Activated CD4-positive, alpha-beta T cell treated with anti-CD3 and anti-CD28 coated beads, Interleukin-2, amount 50 U/mL, for 4 hours (primary cell): Measurements from ENCODE around the gene KIF4A.

Experiments used
- DNase-seq, 2 experiments: peaks; one replicate each; pipeline ENCODE4 v3.0.0-alpha.2; 2020

The KIF4A gene

DNA sequence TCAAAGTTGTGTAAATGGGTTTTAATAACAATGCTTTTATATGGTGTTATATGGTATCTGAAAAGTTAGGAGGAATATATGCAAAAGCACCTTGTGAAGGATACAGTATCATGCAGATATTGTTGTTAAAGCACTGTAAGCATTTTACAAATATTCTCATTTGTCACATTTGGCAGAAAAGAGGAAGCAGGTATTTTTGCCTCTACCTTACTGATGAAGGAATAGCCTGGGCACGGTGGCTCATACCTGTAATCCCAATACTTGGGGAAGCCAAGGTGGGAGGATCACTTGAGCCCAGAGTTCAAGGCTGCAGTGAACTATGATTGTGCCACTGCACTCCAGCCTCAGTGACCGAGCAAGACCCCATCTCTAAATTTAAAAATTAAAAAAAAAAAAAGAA, 121.0 kb downstream of the KIF4A start:
- DNase-seq = no peak

DNA sequence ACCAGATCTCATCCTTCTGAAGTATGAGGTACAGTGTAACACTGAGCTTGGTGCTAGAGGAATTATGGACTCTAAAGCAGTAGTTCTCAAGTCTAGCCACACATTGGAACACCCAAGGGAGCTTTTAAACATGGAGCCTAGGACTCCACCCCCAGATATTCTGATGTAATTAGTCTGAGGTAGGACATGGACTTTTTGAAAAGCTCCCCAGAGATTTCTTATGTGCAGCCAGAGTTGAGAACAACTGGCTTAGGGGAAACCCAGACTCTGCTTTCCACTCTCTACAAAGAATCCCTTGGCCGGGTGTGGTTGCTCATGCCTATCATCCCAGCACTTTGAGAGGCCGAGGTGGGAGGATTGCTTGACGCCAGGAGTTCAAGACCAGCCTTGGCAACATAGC, 121.6 kb downstream of the KIF4A start:
- no peak for DNase-seq

DNA sequence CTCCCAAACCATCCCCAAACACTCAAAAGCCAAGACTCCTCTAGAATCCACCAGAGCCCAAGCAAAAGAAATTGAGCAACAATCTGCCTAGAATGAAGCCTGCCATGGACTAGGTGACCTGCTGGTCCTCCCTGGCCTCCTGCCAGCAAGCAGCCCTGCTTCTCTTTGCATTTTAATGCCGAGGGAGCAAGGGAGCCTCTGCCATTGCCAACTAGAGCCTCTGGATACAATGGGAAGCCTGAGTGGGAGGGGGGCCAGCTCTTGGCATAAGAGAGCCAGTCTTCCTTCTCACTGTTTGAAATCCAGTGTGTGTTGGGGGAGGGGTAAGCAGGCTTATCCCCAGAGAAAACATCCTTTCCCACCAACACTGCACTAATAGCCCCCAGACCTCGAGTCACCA, 131.7 kb downstream of the KIF4A start:
- DNase-seq = no peak

DNA sequence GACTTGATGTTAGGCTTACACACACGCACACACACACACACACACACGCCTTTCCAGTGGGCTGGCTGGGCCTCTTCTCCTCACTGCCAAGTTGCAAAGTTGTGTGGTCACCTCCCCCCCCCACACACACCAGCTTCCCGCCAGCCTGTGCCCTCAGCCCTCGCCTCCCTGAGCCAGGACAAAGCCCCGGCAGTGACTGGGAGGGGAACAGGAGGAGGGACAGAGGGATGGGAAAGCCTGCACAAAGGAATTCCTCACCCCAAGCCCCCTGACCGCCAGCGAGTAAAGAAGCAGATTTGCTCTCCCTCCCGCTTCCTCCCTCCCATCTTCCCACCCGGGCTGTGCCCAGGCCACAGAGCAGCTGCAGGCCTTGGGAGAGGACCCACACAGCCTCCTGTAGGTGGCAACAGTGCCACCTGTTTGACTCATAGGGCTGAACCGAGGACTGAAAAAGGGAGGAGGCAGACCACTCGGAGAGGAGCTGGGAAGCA, 133.0 kb downstream of the KIF4A start, which contains the start of gene GDPD2:
Gene GDPD2 (plus strand): TSS at position 464 of the 491 bp plus-strand sequence. CDS start 1,671 bp downstream, outside the sequence.
- DNase-seq = no peak

DNA sequence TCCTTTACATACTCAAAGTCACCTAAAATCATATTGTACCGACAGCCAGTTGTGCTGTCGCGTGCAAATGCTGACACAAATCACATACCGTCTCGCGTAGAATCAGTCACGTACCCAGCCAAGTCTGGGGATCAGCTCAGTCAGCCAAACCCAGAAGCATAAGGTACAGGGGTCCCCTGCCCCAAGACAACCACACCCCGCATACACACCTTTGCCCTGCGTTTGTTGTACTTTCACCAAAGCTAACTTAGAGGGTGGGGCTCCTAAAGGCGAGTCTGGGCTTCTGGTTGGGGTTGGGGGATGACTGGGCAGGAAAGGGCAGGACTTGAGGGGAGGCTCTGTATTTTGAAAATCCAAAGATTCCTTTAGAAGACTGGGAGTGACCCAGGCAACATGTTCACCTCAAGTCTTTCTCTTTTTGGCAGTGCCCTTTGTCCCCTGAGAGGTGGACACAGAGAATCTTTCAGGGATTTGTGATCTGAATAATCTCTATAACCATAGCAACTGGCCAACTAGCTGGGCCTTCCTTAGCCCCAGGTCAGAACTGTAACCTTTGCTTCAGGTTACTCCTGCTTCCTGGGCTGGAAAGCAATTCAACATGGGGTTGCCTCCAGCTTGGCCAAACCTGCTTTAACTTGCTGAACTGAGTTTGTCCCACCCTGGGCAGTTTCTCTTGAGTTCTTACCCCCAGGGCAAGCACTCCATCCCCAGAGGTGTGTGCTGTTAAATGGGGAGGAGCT, 134.2 kb downstream of the KIF4A start:
- no peak for DNase-seq

DNA sequence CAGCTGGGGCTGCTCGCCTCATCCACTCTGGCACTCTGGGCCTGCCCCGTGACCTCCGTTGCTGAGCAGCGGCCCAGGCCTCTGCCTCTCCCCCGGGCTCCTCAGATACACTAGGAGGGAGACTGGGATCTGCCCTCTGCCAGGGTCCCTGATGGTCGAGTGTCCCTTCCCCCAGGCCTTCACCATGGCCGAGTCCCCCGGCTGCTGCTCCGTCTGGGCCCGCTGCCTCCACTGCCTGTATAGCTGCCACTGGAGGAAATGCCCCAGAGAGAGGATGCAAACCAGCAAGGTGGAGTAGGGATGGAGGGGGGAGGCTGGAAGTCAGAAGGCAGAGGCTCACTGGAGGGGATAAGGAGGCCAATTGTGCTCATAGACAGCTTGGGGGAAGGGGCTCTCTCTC, 134.9 kb downstream of the KIF4A start:
- DNase-seq = no peak

DNA sequence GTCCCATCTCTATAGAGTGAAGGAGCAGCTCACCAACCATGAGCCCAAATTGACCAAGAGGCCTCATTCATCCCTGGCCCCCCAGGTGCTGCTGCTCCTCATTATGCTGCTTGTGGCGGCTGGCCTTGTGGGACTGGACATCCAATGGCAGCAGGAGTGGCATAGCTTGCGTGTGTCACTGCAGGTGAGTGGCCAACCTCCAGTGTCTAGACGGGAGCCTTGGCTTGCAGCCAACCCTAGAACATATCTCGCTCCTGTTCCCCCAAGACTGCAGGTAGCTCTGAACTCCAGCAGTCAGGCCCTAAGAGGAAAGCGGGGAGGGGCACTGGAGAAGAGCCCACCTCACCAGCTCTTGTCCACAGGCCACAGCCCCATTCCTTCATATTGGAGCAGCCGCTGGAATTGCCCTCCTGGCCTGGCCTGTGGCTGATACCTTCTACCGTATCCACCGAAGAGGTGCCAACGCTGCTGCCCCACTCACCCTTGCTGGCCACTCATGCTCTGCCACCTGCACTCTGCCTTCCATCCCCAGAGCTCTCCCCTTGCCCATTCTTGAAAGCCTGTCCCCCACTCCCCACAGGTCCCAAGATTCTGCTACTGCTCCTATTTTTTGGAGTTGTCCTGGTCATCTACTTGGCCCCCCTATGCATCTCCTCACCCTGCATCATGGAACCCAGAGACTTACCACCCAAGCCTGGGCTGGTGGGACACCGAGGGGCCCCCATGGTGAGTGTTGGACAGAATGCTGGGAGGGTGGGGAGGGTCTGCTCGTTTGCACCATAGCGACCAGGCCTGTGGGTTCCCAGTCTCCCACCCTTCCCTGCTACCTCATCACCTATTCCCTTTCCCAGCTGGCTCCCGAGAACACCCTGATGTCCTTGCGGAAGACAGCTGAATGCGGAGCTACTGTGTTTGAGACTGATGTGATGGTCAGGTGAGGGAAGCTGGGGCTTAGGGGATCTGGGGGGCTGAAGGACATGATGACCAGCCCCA, 136.7 kb downstream of the KIF4A start:
- no peak for DNase-seq

DNA sequence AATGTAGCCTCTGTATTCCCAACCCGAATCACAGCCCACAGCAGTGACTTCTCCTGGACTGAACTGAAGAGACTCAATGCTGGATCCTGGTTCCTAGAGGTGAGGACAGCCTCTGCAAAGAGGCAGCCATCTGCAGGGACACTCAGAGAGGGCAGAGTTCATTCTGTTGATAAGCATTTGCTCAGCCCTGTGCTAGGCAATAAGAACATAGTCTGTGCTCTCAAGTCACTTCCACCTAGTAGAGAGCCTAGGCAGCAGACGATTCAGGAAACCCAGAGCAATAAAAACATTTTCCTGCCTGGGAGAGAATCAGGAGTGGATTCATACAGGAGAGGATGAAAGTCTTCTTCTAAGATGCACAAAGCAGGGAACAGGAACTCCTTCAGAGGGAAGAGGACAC, 137.5 kb downstream of the KIF4A start:
- no peak for DNase-seq

DNA sequence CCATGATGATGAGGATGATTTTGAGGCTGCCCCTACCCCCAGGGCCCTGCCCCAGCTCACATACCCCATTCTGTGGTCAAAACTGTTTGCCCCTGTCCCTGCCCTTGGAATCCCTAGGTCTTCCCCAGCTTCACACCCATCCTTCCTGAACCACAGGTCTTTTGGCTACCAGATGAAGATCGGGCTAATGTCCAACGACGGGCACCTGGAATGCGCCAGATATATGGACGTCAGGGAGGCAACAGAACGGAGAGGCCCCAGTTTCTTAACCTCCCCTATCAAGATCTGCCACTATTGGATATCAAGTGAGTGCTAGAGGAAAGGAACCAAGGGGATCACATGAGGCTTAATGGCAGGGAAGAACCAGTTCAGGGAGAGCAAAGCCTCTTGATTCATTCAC, 139.9 kb downstream of the KIF4A start:
- no peak for DNase-seq

DNA sequence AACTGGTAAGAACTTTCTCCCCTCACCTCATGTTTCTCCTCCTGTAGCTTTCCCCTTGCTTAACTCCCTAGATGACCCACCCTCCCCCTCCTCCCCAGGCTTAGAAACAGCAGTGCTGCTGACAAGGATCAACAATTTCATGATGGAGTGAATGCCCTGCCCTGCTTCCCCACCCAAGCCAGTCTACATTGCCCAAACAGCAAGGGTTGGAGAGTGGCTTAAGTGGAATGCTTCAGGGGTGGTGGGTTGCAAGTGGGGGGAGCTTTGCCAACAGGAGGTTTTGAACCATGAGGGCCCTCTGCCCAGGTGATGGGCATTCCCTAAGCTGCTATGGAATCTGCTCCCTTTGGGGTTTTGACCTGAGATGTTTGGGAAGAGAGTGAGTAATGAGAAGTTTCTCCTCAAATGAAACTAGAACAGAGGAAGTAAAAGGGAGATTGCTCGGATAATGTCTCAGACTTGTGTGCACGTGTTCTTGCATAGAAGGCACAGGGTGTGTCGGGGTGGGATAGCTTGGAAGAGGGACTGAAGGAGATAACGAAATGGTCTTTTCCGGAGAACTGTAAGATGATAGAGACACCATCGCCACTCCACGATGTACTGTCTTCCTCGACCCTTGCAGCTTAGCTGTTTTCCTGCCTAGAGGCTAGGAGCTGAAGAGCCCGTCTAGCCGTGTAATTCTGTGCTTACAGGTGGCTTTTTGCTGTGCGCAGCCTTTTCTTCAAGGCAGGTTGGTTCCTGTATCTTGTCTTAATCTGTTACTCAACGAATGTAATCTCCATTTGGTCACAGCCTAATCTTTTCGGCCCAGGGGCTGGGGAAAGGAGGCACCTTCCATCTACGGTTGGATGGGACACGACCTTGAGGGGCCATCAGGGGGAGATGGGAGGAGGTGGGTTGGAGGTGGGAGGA, 143.3 kb downstream of the KIF4A start:
- DNase-seq = no peak

DNA sequence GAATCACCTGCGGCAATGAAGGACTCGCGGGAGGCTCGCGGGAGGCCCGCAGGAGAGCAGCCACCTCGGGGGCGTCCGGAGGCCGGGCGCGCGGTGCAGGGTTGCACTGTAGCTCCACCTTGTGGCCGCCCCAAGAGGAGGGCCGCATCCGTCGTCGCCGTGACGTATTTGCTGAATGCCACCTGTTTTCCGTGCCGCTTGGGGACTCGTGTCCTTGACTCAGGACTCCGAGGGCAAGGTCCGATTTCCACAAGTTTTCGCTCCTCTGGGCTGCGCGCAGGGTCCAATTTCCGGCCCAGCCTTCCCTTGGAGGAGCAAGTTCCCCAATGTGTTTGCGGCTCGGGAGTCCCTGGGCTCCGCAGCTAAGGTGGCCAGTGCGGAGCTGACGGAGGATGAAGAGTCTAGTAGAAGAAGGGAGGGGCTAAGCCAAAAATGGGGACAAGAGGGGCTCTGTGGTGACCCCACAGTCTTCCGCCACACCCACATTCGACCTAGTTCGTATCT, 144.0 kb downstream of the KIF4A start:
- peak; percentile 62 to 68 for DNase-seq

DNA sequence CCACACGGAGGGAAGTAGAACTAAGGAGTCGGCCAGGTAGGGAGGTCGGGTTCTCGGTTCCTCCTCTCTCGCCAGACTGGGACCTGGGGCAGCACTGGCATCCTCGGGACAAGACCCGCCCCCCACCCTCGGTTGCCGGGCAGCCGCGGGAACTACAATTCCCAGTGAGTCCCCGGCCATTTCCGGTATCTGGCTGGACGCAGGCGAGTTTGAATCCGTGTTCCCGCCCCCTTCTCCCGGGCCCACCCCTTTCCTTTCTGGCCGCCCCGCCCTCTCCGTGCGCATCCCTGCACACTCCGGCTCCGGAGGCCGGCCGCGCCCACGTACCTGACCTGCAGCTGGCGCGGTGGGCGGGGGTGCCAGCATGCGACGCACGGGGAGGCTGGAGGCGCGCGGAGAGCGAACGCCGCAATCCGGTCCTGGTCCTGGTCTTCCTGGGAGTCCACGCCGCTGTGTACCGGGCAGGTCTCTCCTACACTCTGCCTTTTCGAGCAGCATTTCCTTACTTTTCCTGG, 144.5 kb downstream of the KIF4A start:
- DNase-seq = peak; percentile 31 to 41

DNA sequence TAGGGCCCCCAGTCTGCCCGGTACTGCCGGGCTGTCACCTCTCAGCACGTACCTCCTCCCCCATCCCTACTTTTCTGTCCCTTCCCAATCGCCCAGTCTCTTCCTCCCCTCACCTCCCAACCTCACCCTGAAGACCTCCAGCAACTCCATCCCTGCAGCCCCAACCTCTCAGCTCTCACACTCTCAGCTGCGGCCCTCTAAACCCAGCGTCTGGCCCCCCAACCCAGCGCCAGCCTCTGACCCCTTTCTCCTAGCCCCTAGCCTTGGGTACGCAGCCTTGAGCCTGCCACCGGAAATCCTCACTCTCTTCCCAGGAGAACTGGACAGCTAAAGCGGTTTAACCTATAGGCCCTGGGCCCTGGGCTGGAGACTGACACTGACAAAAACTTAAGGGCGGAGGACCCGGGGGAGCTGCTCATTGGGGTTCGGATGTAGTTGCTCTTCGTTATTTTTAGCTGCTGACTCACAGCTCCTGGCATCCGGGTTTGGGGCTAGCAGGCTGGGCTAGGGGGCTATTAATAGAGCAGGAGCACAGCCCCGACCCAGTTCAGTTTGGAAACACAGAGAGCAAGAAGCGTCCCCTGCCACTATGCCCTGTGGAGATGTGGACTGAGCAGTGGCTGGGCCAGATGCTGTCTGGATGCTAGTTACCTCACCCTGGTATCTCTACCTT, 145.1 kb downstream of the KIF4A start:
- DNase-seq = no peak

DNA sequence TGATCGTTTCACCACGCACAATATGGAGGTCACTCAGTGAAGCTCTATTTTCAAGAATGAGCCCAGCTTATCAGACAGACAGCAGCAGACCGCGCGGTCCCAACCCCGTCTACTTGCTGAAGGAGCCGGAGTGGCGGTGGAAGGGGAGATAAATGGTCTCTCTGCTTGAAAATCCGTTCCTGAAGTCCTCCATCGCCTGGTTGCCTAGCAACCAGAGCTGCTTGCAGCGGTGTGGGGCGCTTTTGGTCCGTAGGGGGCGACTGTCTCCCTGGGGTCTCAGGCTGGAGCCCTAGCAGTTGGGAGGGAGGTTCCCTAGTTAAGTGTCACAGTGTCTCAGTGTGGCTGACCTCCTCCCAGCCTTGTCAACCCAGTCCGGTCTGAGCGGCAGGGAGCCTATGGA, 146.4 kb downstream of the KIF4A start:
- DNase-seq = no peak

DNA sequence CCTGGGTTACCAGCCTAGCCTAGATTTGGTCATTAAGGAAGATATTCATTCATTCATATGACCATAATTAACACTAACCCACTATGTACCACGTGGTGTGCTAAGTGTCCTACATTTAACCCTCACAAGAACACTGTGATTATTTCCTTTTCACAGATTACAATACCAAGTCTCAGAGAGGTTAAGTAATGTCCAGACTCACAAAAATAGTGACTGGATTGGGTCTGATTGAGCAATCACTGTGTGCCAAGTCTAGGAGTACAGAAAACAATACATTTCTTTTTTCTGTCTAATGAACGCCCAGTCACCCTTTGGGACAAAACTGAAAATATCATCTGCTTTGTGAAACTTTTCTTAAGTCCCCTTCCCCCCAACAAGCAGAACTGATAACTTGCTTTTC, 147.1 kb downstream of the KIF4A start:
- DNase-seq = no peak

DNA sequence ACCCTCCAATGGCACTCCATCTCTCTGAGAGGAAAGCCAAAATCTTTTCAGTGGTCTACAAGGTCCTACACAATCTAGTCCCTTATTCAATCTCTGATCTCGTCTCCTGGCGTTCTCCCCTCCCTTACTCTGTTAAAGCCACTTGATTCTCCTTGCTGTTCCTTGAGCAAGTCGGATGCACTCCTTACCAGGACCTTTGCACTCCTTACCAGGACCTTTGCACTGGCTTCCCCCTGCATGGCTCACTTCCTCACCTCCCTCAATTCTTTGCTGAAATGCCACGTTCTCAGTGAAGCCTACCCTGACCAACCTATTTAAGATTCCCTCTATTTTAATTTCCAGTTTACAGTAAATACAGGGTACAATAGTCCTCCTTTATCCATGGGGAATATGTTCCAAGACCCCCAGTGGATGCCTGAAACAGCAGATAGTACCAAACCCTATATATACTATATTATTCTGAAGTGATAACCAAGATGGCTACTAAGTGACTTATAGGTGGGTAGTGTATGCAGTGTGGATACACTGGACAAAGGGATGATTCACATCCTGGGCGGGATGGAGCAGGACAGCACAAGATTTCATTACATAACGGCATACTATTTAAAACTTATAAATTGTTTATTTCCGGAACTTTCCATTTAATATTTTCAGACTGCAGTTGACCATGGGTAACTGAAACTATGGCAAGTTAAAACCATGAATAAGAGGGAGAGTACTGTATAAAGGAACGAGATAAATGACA, 148.2 kb downstream of the KIF4A start:
- DNase-seq = no peak

DNA sequence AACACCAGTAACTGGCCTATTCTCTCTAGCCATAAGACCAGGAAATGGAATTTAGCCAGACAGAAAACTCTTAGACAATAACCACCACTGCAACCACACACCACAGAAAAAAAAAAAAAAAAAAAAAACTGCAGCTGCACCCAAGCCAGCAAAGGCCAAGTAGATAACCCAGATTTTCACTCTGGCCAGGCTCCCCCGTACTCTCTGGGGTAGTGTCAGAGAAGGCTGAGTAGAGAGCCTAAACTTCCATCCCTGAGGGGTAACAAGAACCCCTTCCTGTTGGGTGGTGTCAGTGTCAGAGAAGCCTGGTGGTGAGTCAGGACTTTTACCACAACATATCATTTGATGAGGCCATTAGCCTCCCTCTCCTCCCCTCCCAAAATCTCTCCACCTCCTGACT, 149.1 kb downstream of the KIF4A start:
- no peak for DNase-seq

DNA sequence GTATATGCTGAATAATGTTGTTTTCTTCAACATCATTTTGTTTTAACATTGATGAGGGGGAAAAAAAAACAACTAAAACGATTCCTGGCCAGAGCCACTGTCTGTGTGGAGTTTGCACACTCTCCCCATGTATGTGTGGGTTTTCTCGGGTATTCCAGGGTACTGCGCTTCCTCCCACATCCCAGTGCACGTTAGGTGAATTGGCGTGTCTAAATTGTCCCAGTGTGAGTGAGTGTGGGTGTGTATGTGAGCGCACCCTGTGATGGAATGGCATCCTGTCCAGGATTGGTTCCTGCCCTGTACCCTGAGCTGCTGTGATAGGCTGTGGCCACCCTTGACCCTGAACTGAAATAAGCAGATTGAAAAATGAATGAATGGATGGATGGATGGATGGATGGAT, 152.3 kb downstream of the KIF4A start:
- no peak for DNase-seq

DNA sequence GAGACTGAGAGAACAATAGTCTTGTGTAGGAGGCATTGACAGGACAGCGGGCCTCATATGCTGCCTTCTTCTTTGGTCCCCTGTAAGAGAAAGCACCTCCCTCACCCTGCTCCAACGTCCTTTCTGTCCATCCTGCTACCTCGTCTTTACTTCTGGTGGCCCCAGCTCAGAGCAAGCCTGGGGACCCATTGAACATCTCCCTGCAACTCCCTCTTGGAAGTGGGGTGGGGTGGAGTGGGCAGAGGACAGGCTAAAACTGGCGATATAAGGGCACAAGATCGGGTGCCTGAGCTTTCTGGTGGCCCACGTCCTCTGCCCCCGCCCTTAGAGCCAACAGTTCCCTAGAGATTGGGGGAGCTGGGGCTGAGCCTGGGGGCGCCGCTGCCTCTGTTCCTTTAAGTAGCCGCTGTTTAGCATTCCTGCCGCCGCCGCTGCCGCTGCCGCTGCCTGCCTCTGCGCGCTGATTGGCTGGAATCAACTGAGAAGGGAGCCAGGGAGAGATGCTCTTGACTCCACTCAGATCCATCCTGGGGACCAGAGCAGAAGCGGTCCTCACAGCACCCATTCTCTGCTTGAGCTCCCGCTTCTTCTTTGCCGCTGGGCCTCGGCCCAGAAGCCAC, 154.5 kb downstream of the KIF4A start, which contains the start of gene DLG3:
Gene DLG3 (plus strand): TSS at position 510 of the 620 bp plus-strand sequence. CDS start 367 bp downstream, outside the sequence.
- DNase-seq = no peak
